Fibroblast of lung (primary cell): ENCODE data around the gene PRRC1. TPM values are rescaled to one million over a fixed set of nuclear protein-coding genes. Genes with fewer than 3 reads are reported as not detected.
"Not testable (repeated sequence)": the region's sequence is repeated elsewhere in the genome, so short reads cannot be mapped to it uniquely, and the experiment has no call there.

Experiments
- DNase-seq, 2 donors: peaks; one replicate each; pipeline versions ENCODE4 v3.0.0 to v3.0.0-alpha.2; 2010; ENCODE audit warnings: low read depth in 2 of 2
- H2AFZ ChIP-seq: 2 replicates; pipeline ENCODE4 v1.5.1; 2012; ENCODE audit warnings: low read length, control low read depth, inconsistent platforms
- H3K27ac ChIP-seq: 2 replicates; pipeline ENCODE4 v1.5.1; 2011; ENCODE audit warnings: low read length, control low read depth; ENCODE audit not compliant: insufficient read depth
- H3K27me3 ChIP-seq: 2 replicates; pipeline ENCODE4 v1.5.1; 2011; ENCODE audit warnings: mild to moderate bottlenecking, low read length; ENCODE audit not compliant: control insufficient read depth, insufficient read depth
- H3K36me3 ChIP-seq: 2 replicates; pipeline ENCODE4 v1.5.1; 2011; ENCODE audit warnings: low read length; ENCODE audit not compliant: control insufficient read depth, insufficient read depth
- H3K4me1 ChIP-seq: 2 replicates; pipeline ENCODE4 v1.5.1; 2011; ENCODE audit warnings: low read length; ENCODE audit not compliant: control insufficient read depth, insufficient read depth; ENCODE audit errors: extremely low read depth
- H3K4me2 ChIP-seq: 2 replicates; pipeline ENCODE4 v1.5.1; 2011; ENCODE audit warnings: low read length, control low read depth; ENCODE audit not compliant: insufficient read depth; ENCODE audit errors: extremely low read depth
- H3K4me3 ChIP-seq, 4 experiments: fragments of 200-600 bp in 1 of 4; sonication (generic) in 1 of 4; replicated peaks in 1 of 4; 2 replicates each; pipeline ENCODE4 v1.5.1; 2011 to 2016; ENCODE audit warnings: low read length in 4 of 4, low read depth in 3 of 4, mild to moderate bottlenecking in 3 of 4, control low read depth in 2 of 4, inconsistent platforms in 1 of 4, mixed read lengths in 1 of 4; ENCODE audit not compliant: insufficient read depth in 1 of 4; ENCODE audit errors: control extremely low read depth in 1 of 4
- H3K79me2 ChIP-seq: 2 replicates; pipeline ENCODE4 v1.5.1; 2012; ENCODE audit warnings: mild to moderate bottlenecking, low read length, inconsistent platforms; ENCODE audit not compliant: control insufficient read depth, insufficient read depth
- H3K9ac ChIP-seq: 2 replicates; pipeline ENCODE4 v1.5.1; 2011; ENCODE audit warnings: mild to moderate bottlenecking, low read length, control low read depth; ENCODE audit not compliant: insufficient read depth
- H3K9me3 ChIP-seq: 2 replicates; pipeline ENCODE4 v1.5.1; 2012; ENCODE audit warnings: low read depth, low read length; ENCODE audit not compliant: control insufficient read depth, insufficient read depth
- H4K20me1 ChIP-seq: 2 replicates; pipeline ENCODE4 v1.5.1; 2011; ENCODE audit warnings: low read length; ENCODE audit not compliant: control insufficient read depth, insufficient read depth; ENCODE audit errors: extremely low read depth
- EZH2 ChIP-seq: IDR thresholded peaks from 2 replicates; pipeline ENCODE4 v1.5.1; 2012; ENCODE audit warnings: low read length, control low read depth, mild to moderate bottlenecking; ENCODE audit errors: missing control alignments
- polyA plus RNA-seq, 2 donors: library from polyadenylated mRNA; depleted of rRNA in 1 of 2; stranded (reverse) in 1 of 2; unstranded in 1 of 2; fragments of >200 nt; gene quantifications; 2 replicates each; pipeline ENCODE4 v1.2.1, GENCODE V29; 2011 to 2012; ENCODE audit warnings: missing spikeins in 1 of 2
- total RNA-seq: library from RNA; depleted of rRNA; stranded (reverse); fragments of >200 nt; gene quantifications from 2 replicates; pipeline ENCODE4 v1.2.1, GENCODE V29; 2014
- TF ChIP-seq, protein P1 (sequence below), 2 donors: IDR thresholded peaks in 1 of 2; conservative IDR thresholded peaks in 1 of 2; 1 replicate in 1 of 2; 2 replicates in 1 of 2; pipeline ENCODE4 v1.5.1; 2011 to 2012; ENCODE audit warnings: low read length in 2 of 2, control low read depth in 1 of 2, inconsistent platforms in 1 of 2, low read depth in 1 of 2, mild to moderate bottlenecking in 1 of 2

Gene PRRC1
- total and polyA plus RNA-seq, 2 donors (not counting 1 experiment from before 2014, with no cell fraction given), result 44.3 to 125 TPM

DNA sequence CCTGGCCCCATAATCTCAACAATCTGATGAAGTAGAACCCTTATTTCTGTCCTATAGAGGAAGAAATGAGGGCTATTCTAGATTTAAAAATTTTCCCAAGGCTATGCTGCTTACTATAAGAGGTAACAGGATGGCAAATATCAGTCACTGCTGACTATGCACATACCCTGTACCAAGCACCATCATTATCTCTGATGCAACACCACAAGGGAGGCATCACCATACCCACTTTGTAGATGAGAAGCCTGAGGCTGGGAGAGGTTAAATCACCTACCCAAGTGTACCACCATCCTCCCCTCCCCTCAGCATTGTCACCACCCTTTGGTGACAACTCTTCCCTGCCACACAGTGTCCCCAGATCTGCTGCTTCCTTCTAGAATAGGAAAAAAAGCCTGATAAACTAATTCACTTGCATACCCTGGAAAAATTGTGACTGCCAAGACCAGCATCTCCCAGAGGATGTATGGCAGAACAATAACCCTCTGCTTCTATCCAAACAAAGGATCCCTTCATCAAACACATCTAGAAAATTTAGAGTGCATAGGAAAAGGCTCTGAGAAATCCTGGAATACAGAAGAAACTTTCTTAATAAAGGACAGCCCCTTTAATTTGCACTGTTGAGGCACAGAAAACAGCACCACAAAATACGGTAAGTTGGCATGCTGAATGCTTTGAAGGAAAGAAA, 48.3 kb downstream of the PRRC1 start:
- Histone ChIP-seq H3K4me2 (no peak overlapping the region), H2AFZ (no peak overlapping the region), H3K27me3 (peaks cover 3% of the 10 kb centered on the region), H3K36me3 (no peaks in the 10 kb centered on the region), H3K27ac (no peak overlapping the region), H3K9ac (no peak overlapping the region), H3K4me1 (peaks cover 6% of the 10 kb centered on the region), H3K9me3 (no peaks in the 10 kb centered on the region), H3K4me3 (no peak overlapping the region), H4K20me1 (no peaks in the 10 kb centered on the region), H3K79me2 (no peaks in the 10 kb centered on the region)
- no peak for DNase-seq
- TF ChIP-seq, protein P1, sequence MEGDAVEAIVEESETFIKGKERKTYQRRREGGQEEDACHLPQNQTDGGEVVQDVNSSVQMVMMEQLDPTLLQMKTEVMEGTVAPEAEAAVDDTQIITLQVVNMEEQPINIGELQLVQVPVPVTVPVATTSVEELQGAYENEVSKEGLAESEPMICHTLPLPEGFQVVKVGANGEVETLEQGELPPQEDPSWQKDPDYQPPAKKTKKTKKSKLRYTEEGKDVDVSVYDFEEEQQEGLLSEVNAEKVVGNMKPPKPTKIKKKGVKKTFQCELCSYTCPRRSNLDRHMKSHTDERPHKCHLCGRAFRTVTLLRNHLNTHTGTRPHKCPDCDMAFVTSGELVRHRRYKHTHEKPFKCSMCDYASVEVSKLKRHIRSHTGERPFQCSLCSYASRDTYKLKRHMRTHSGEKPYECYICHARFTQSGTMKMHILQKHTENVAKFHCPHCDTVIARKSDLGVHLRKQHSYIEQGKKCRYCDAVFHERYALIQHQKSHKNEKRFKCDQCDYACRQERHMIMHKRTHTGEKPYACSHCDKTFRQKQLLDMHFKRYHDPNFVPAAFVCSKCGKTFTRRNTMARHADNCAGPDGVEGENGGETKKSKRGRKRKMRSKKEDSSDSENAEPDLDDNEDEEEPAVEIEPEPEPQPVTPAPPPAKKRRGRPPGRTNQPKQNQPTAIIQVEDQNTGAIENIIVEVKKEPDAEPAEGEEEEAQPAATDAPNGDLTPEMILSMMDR (conservative IDR thresholded peaks at IDR 0.05 in 1 of 2, IDR thresholded peaks at IDR 0.05 in 1 of 2; ENCODE audit: low read depth in 1 of 2, low read length in 2 of 2), result no peak
- TF ChIP-seq EZH2, result no peak

DNA sequence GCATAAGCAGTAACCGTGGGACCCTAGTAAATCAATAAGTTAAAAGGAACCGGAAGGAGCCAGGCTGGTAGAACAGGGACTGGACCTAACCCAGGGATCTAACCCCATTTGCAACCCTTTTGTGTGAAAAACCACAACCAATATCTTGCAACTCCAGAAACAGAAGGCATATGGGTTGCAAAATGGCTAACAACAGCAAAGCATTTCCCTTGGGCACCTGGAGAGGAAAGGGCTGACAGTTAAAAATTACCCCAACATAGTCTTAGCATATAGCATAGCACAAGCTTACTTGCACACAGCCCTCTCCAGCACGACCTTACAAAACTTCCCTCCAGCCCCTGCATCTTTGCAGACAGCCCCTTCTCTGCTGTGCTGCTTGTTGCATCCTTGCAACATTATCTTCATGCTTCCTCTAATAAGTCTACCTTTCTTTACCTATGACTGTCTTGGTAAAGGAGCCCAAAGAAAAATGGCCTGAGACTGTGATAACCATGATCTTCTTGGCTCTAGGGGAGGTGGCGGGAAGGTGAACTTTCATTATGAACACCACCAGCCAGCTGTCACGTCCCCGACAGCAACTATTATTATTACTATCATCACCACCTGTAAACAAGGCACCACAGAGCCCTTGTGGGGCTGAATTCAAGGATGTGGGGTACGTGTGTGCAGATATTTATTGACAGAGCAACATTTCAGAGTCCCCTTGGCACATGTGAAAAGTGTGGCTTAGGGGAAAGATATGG, 49.8 kb downstream of the PRRC1 start:
- TF ChIP-seq EZH2, result no peak
- TF ChIP-seq, protein P1 (conservative IDR thresholded peaks at IDR 0.05 in 1 of 2, IDR thresholded peaks at IDR 0.05 in 1 of 2; ENCODE audit: low read depth in 1 of 2, low read length in 2 of 2), result no peak
- no peaks in the 10 kb centered on the region for H4K20me1 ChIP-seq
- no peak overlapping the region for H3K9ac ChIP-seq
- H3K4me3 ChIP-seq, result no peak overlapping the region
- no peaks in the 10 kb centered on the region for H3K36me3 ChIP-seq
- H2AFZ ChIP-seq, result no peak overlapping the region
- no peaks in the 10 kb centered on the region for H3K9me3 ChIP-seq
- no peak overlapping the region for H3K27ac ChIP-seq
- peaks cover 3% of the 10 kb centered on the region for H3K27me3 ChIP-seq
- peaks cover 3% of the 10 kb centered on the region for H3K4me1 ChIP-seq
- no peak for DNase-seq
- H3K4me2 ChIP-seq, result no peak overlapping the region
- no peaks in the 10 kb centered on the region for H3K79me2 ChIP-seq

DNA sequence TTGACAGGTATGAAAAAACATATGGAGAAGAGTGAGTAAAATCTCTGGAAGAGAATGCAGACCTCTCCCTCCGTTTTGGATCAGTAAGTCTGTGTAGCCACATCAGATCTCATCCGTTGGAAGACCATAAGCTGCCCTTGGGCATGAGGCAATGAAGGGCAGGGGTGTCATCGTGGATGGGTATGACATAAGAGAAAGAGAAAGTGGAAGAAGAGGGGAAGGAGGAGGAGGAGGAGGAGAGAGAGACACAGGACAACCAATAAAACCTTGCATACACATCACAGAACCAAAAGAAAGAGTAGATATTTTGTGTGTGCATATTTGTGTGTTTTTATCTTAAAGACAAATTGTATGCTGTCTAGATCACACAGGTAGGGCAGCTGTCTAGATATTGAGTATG, 50.7 kb downstream of the PRRC1 start:
- Histone ChIP-seq H3K4me2 (no peak overlapping the region), H3K4me3 (no peak overlapping the region), H2AFZ (no peak overlapping the region), H3K4me1 (no peaks in the 10 kb centered on the region), H3K36me3 (no peaks in the 10 kb centered on the region), H3K27me3 (peaks cover 3% of the 10 kb centered on the region), H4K20me1 (no peaks in the 10 kb centered on the region), H3K9ac (no peak overlapping the region), H3K79me2 (no peaks in the 10 kb centered on the region), H3K9me3 (no peaks in the 10 kb centered on the region), H3K27ac (no peak overlapping the region)
- DNase-seq, result no peak
- TF ChIP-seq EZH2, result no peak
- TF ChIP-seq, protein P1 (conservative IDR thresholded peaks at IDR 0.05 in 1 of 2, IDR thresholded peaks at IDR 0.05 in 1 of 2; ENCODE audit: low read depth in 1 of 2, low read length in 2 of 2), result no peak

DNA sequence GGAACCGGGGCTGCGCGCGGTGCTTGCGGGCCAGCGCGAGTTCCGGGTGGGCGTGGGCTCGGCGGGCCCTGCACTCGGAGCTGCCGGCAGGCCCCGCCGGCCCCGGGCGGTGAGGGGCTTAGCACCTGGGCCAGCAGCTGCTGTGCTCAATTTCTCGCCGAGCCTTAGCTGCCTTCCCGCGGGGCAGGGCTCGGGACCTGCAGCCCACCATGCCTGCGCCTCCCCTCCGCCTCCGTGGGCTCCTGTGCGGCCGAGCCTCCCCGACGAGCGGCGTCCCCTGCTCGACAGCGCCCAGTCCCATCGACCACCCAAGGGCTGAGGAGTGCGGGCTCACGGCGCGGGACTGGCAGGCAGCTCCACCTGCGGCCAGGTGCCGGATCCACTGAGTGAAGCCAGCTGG, 52.0 kb downstream of the PRRC1 start:
- not testable (repeated sequence) for H3K9me3 ChIP-seq, H3K27ac ChIP-seq, DNase-seq, H3K79me2 ChIP-seq, H3K27me3 ChIP-seq, H3K4me1 ChIP-seq, H3K36me3 ChIP-seq, H3K9ac ChIP-seq, H4K20me1 ChIP-seq, H2AFZ ChIP-seq, H3K4me3 ChIP-seq, H3K4me2 ChIP-seq
